ENCODE measurements around the gene PARS2. TPM values are rescaled to one million over a fixed set of nuclear protein-coding genes. Genes with fewer than 3 reads are reported as not detected.

Gene PARS2
- 9.4 TPM for polyA plus RNA-seq (2013, experiment 1 of 4)
- polyA plus RNA-seq (2013, experiment 2 of 4), result 10.7 TPM
- polyA plus RNA-seq (2013, experiment 3 of 4), result 8.4 TPM
- polyA plus RNA-seq (2013, experiment 4 of 4), result 10.4 TPM

DNA sequence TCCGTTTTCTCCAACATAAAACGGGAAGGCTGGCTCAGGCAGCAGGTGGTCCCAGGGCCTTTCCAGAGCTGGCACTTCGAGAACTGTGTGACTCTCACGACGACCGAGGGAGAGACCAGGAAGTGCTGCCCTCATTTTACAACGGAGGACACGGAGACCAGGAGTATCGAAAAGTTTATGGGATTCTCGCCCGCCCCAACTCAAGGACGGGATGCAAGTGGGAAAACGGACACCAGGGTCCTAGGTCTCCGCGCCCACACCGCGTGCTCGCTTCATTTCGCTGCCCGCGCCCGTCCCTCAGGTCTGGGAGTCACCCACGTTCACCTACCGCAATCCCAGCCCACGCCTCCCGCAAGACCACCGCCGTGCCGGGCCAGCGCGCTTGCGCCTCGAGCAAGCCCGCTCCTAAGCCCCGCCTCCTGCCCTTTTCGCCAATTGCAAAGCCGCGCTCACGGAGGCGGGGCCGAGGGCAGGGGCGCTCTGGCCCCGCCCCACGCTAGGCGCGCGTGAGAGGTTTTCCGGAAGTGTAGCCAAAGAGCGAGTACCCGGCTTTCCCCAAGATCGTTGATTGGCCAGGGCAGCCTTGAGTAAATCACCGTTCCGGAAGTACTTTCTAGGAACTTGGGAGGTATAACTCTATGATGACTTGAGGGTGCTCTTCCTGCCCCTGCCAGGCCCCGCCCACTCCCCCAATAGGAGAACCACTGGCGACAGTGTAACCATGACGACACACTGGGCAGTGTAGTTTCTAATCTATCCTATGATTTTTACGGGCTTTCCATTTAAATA is at the start of gene PARS2:
Gene PARS2 (minus strand): TSS at position 391 of the 789 bp plus-strand sequence. CDS start 5,362 bp downstream, outside the sequence.
- peaks cover 3% of the 10 kb centered on the region for H3K4me1 ChIP-seq (ENCODE audit: control insufficient read depth, insufficient read depth, low read length)
- peak within 1 kb of the TSS; percentile 30 for H3K27ac ChIP-seq (ENCODE audit: insufficient read depth, low read depth, low read length, poor library complexity, severe bottlenecking)
- no peaks in the 10 kb centered on the region for H3K9me3 ChIP-seq (ENCODE audit: control insufficient read depth, low read length)
- H3K27me3 ChIP-seq (ENCODE audit: control insufficient read depth, insufficient read depth, low read length, poor library complexity, severe bottlenecking), result no peaks in the 10 kb centered on the region
- H3K4me3 ChIP-seq (ENCODE audit: insufficient read depth, low read depth, low read length), result peak within 1 kb of the TSS; percentile 77
- no peaks in the 10 kb centered on the region for H3K36me3 ChIP-seq (ENCODE audit: control insufficient read depth, insufficient read depth, low read length)
- 0% methylated on average over 56 to 57 of the region's 57 CpGs for WGBS, 2 experiments

GRCh38 chr1:54814126-54814498 is 49.8 kb upstream of the PARS2 start:
- no peak overlapping the region for H3K27ac ChIP-seq (ENCODE audit: insufficient read depth, low read depth, low read length, poor library complexity, severe bottlenecking)
- H3K36me3 ChIP-seq (ENCODE audit: control insufficient read depth, insufficient read depth, low read length), result no peaks in the 10 kb centered on the region
- H3K9me3 ChIP-seq (ENCODE audit: control insufficient read depth, low read length), result no peaks in the 10 kb centered on the region
- H3K4me1 ChIP-seq (ENCODE audit: control insufficient read depth, insufficient read depth, low read length), result peaks cover 15% of the 10 kb centered on the region
- WGBS, 2 experiments, result 63 to 67% methylated on average over 10 of the region's 10 CpGs
- H3K4me3 ChIP-seq (ENCODE audit: insufficient read depth, low read depth, low read length), result no peak overlapping the region
- no peaks in the 10 kb centered on the region for H3K27me3 ChIP-seq (ENCODE audit: control insufficient read depth, insufficient read depth, low read length, poor library complexity, severe bottlenecking)

DNA sequence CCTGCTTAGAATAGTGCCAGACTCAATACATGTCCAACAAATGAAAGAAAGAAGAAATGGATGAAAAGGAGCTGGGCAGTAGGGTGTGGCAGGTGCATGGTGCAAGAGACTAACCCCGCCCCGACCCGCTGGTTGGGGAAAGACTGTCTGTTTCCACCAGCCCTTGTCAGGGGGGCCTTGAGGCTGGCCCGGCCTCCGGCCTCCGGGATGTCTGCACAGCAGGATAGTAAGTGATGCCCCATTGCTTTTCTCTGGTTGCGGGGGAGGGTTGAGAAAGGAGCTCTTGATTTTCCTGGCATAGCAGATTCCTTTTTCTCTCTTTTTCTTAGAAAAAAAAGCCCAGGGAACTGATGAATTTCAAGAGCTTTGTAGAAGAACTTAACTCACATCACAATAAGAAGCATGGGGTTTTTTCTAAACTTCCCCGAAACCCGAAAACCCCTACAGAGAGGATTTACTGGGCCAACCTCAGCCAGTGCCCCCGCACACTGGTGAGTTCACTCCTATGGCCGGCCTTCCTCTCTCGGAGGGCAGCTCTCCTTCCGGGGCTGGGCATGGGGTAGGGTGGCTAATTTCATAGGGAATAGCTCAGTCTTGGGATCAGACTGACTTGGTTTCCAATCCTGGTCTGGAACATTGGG is 49.3 kb upstream of the PARS2 start:
- H3K27ac ChIP-seq (ENCODE audit: insufficient read depth, low read depth, low read length, poor library complexity, severe bottlenecking), result no peak overlapping the region
- H3K27me3 ChIP-seq (ENCODE audit: control insufficient read depth, insufficient read depth, low read length, poor library complexity, severe bottlenecking), result no peaks in the 10 kb centered on the region
- WGBS, 2 experiments, result 11 to 12% methylated on average over 13 of the region's 13 CpGs
- H3K4me3 ChIP-seq (ENCODE audit: insufficient read depth, low read depth, low read length), result no peak overlapping the region
- no peaks in the 10 kb centered on the region for H3K9me3 ChIP-seq (ENCODE audit: control insufficient read depth, low read length)
- H3K36me3 ChIP-seq (ENCODE audit: control insufficient read depth, insufficient read depth, low read length), result no peaks in the 10 kb centered on the region
- H3K4me1 ChIP-seq (ENCODE audit: control insufficient read depth, insufficient read depth, low read length), result peaks cover 15% of the 10 kb centered on the region

DNA sequence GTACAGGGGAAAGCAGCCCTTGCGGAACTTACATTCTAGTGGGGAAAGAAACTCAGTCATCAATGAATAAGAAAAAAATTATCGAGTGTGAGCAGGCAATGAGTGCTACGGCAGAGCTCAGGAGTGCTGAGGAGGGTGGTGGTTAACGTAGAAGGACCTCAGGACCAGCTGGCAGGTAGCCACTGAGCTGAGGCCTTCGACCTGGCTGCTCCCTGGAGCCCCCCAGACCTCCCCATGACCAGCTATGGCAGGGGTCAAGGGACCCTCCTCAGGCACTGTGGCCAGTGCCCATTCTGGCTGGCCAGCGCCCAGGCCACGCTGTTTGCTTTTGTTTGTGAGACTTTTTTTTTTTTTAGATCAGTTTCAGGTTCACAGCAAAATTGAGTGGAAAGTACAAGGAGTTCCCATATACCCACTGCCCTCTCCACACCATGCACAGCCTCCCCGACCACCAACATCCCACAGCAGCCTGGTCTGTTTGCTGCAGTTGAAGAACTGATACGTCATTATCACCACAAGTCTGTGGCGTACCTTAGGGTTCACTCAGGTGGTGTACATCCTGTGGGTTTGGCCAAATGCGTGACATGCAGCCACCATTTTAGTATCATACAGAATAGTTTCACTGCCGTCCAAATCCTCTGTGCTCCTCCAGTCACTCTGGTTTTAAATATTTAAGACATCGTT is 48.6 kb upstream of the PARS2 start:
- H3K9me3 ChIP-seq (ENCODE audit: control insufficient read depth, low read length), result no peaks in the 10 kb centered on the region
- H3K4me1 ChIP-seq (ENCODE audit: control insufficient read depth, insufficient read depth, low read length), result peaks cover 15% of the 10 kb centered on the region
- no peak overlapping the region for H3K4me3 ChIP-seq (ENCODE audit: insufficient read depth, low read depth, low read length)
- H3K27ac ChIP-seq (ENCODE audit: insufficient read depth, low read depth, low read length, poor library complexity, severe bottlenecking), result no peak overlapping the region
- H3K27me3 ChIP-seq (ENCODE audit: control insufficient read depth, insufficient read depth, low read length, poor library complexity, severe bottlenecking), result no peaks in the 10 kb centered on the region
- 84 to 87% methylated on average over 13 of the region's 13 CpGs for WGBS, 2 experiments
- H3K36me3 ChIP-seq (ENCODE audit: control insufficient read depth, insufficient read depth, low read length), result no peaks in the 10 kb centered on the region

DNA sequence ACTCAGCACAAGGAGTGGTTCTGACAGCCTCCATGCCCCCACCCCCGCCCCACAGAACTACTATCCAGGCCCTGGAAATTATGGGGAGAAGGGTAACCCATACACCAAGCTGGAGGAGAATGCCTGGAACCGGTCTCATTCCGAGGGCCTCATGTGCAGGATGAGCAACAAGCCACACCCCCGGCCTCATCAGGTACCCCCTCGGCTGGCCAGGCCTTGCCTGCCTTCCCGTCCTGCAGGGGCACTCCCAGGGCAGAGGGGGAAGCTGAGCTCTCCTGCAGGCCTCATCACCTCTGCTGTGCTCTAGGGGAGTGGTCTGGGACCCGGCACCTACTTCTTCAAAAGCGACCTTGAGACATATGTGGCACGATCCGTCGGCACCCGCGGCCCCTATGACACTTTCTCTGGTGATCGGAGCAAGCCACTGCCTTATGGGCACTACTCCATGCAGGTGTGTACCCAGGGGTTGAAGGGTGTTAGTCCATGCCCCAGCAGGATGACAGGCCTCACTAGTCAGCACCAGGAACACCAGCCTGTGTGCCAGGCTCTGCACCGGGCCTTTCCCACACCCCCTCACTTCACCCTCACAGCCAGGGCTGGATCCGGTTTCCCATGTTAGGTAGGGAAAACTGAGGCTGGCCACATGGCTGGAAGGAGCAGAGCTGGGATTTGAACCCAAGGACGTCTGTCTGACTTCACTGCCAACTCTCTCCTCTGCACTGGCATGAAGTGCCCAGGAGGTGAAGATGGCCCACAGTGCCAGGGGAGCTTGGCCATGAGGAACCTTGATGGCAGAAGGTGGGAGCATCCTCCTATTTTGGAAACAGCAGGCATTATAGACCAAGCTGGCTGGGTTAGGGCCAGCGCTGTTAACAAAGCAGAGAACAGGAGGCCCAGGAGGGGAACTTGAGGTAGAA is 47.7 kb upstream of the PARS2 start:
- no peaks in the 10 kb centered on the region for H3K36me3 ChIP-seq (ENCODE audit: control insufficient read depth, insufficient read depth, low read length)
- no peak overlapping the region for H3K27ac ChIP-seq (ENCODE audit: insufficient read depth, low read depth, low read length, poor library complexity, severe bottlenecking)
- H3K4me3 ChIP-seq (ENCODE audit: insufficient read depth, low read depth, low read length), result no peak overlapping the region
- no peaks in the 10 kb centered on the region for H3K9me3 ChIP-seq (ENCODE audit: control insufficient read depth, low read length)
- WGBS, 2 experiments, result 89 to 90% methylated on average over 17 to 18 of the region's 18 CpGs
- H3K27me3 ChIP-seq (ENCODE audit: control insufficient read depth, insufficient read depth, low read length, poor library complexity, severe bottlenecking), result no peaks in the 10 kb centered on the region
- peaks cover 15% of the 10 kb centered on the region for H3K4me1 ChIP-seq (ENCODE audit: control insufficient read depth, insufficient read depth, low read length)

GRCh38 chr1:54811066-54811465 is 46.7 kb upstream of the PARS2 start:
- H3K4me3 ChIP-seq (ENCODE audit: insufficient read depth, low read depth, low read length), result no peak overlapping the region
- no peaks in the 10 kb centered on the region for H3K9me3 ChIP-seq (ENCODE audit: control insufficient read depth, low read length)
- H3K27ac ChIP-seq (ENCODE audit: insufficient read depth, low read depth, low read length, poor library complexity, severe bottlenecking), result no peak overlapping the region
- H3K27me3 ChIP-seq (ENCODE audit: control insufficient read depth, insufficient read depth, low read length, poor library complexity, severe bottlenecking), result no peaks in the 10 kb centered on the region
- H3K4me1 ChIP-seq (ENCODE audit: control insufficient read depth, insufficient read depth, low read length), result peaks cover 15% of the 10 kb centered on the region
- no peaks in the 10 kb centered on the region for H3K36me3 ChIP-seq (ENCODE audit: control insufficient read depth, insufficient read depth, low read length)
- WGBS, 2 experiments, result 92 to 96% methylated on average over 5 of the region's 5 CpGs

- no peaks in the 10 kb centered on the region for H3K36me3 ChIP-seq (ENCODE audit: control insufficient read depth, insufficient read depth, low read length)
- H3K27ac ChIP-seq (ENCODE audit: insufficient read depth, low read depth, low read length, poor library complexity, severe bottlenecking), result no peak overlapping the region
- WGBS, 2 experiments, result 47 to 48% methylated on average over 13 of the region's 13 CpGs
- no peaks in the 10 kb centered on the region for H3K9me3 ChIP-seq (ENCODE audit: control insufficient read depth, low read length)
- H3K4me1 ChIP-seq (ENCODE audit: control insufficient read depth, insufficient read depth, low read length), result peaks cover 15% of the 10 kb centered on the region
- H3K4me3 ChIP-seq (ENCODE audit: insufficient read depth, low read depth, low read length), result no peak overlapping the region
- no peaks in the 10 kb centered on the region for H3K27me3 ChIP-seq (ENCODE audit: control insufficient read depth, insufficient read depth, low read length, poor library complexity, severe bottlenecking)
Measured at GRCh38 chr1:54810153-54810942, 46.0 kb upstream of the PARS2 start.

- H3K9me3 ChIP-seq (ENCODE audit: control insufficient read depth, low read length), result no peaks in the 10 kb centered on the region
- H3K36me3 ChIP-seq (ENCODE audit: control insufficient read depth, insufficient read depth, low read length), result no peaks in the 10 kb centered on the region
- WGBS, 2 experiments, result 82 to 95% methylated on average over 3 of the region's 3 CpGs
- H3K27ac ChIP-seq (ENCODE audit: insufficient read depth, low read depth, low read length, poor library complexity, severe bottlenecking), result no peak overlapping the region
- peaks cover 15% of the 10 kb centered on the region for H3K4me1 ChIP-seq (ENCODE audit: control insufficient read depth, insufficient read depth, low read length)
- no peak overlapping the region for H3K4me3 ChIP-seq (ENCODE audit: insufficient read depth, low read depth, low read length)
- H3K27me3 ChIP-seq (ENCODE audit: control insufficient read depth, insufficient read depth, low read length, poor library complexity, severe bottlenecking), result no peaks in the 10 kb centered on the region
Measured at GRCh38 chr1:54809496-54810074, 45.3 kb upstream of the PARS2 start.
